Measurements from ENCODE around the gene SOST. TPM values are rescaled to one million over a fixed set of nuclear protein-coding genes. Genes with fewer than 3 reads are reported as not detected.

The SOST gene
- total and polyA plus RNA-seq, 2 donors (not counting 1 experiment from before 2014, with no cell fraction given), result not detected

DNA sequence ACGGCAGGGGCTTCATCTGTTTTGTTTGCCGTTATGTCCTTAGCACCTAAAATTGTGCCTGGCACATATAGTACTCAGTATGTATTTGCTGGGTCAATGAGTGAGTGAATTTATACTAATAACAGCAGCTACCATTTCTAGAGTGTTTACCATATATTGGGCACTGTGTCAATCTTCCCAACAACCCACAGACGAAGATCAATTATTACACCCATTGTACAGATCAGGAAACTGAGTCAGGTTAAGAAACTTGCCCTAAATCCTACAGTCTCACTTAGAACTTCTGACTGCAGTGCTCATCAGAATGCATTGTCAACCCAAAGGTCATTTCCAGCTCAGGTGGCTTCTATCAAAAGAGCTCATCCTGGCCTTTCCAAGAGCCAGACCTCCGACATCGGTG lies 52.4 kb downstream of the SOST start:
- Histone ChIP-seq H3K9ac (ENCODE audit: insufficient read depth, low read length) (no peak overlapping the region), H3K79me2 (ENCODE audit: control insufficient read depth, insufficient read depth, low read length) (no peaks in the 10 kb centered on the region), H3K9me3 (ENCODE audit: control insufficient read depth, insufficient read depth, low read depth, low read length) (no peaks in the 10 kb centered on the region), H3K4me3 (replicated peaks in 1 of 4; ENCODE audit: control extremely low read depth in 1 of 4, insufficient read depth in 1 of 4, low read depth in 3 of 4, low read length in 4 of 4) (no peak overlapping the region), H3K4me2 (ENCODE audit: extremely low read depth, insufficient read depth, low read length) (no peak overlapping the region), H3K27me3 (ENCODE audit: control insufficient read depth, insufficient read depth, low read length) (no peaks in the 10 kb centered on the region), H3K27ac (ENCODE audit: insufficient read depth, low read length) (no peak overlapping the region), H4K20me1 (ENCODE audit: control insufficient read depth, extremely low read depth, insufficient read depth, low read length) (no peaks in the 10 kb centered on the region), H3K4me1 (ENCODE audit: control insufficient read depth, extremely low read depth, insufficient read depth, low read length) (no peaks in the 10 kb centered on the region), H3K36me3 (ENCODE audit: control insufficient read depth, insufficient read depth, low read length) (no peaks in the 10 kb centered on the region), H2AFZ (ENCODE audit: low read length) (no peak overlapping the region)
- DNase-seq (ENCODE audit: low read depth in 2 of 2), result no peak
- no peak for TF ChIP-seq EZH2 (IDR thresholded peaks at IDR 0.05; ENCODE audit: low read length, missing control alignments)
- TF ChIP-seq, protein P1, sequence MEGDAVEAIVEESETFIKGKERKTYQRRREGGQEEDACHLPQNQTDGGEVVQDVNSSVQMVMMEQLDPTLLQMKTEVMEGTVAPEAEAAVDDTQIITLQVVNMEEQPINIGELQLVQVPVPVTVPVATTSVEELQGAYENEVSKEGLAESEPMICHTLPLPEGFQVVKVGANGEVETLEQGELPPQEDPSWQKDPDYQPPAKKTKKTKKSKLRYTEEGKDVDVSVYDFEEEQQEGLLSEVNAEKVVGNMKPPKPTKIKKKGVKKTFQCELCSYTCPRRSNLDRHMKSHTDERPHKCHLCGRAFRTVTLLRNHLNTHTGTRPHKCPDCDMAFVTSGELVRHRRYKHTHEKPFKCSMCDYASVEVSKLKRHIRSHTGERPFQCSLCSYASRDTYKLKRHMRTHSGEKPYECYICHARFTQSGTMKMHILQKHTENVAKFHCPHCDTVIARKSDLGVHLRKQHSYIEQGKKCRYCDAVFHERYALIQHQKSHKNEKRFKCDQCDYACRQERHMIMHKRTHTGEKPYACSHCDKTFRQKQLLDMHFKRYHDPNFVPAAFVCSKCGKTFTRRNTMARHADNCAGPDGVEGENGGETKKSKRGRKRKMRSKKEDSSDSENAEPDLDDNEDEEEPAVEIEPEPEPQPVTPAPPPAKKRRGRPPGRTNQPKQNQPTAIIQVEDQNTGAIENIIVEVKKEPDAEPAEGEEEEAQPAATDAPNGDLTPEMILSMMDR (conservative IDR thresholded peaks at IDR 0.05 in 1 of 2, IDR thresholded peaks at IDR 0.05 in 1 of 2; ENCODE audit: low read depth in 1 of 2, low read length in 2 of 2), result no peak

Other genes starting within 250 kb of the SOST start
- 0.33 and 0.51 TPM in 2 replicates for gene ETV4, start 212.5 kb downstream of the SOST start, total RNA-seq
- 1.8 and 4.1 TPM in 2 replicates for gene ETV4, start 212.5 kb downstream of the SOST start, polyA plus RNA-seq
- gene MEOX1, start 96.9 kb downstream of the SOST start, total RNA-seq, result not detected in 2 replicates
- not detected in 2 replicates for gene MEOX1, start 96.9 kb downstream of the SOST start, polyA plus RNA-seq
- 43.4 and 51.2 TPM in 2 replicates for gene DUSP3, start 20.2 kb upstream of the SOST start, total RNA-seq
- 54.0 and 55.9 TPM in 2 replicates for gene DUSP3, start 20.2 kb upstream of the SOST start, polyA plus RNA-seq
- gene CFAP97D1, start 21.6 kb upstream of the SOST start, total RNA-seq, result under 0.01 TPM in 1 of 2 replicates, not detected in the other
- gene CFAP97D1, start 21.6 kb upstream of the SOST start, polyA plus RNA-seq, result 0.02 and 0.03 TPM in 2 replicates
- 4.4 and 6.9 TPM in 2 replicates for gene MPP3, start 74.4 kb upstream of the SOST start, total RNA-seq
- gene MPP3, start 74.4 kb upstream of the SOST start, polyA plus RNA-seq, result 4.6 and 5.7 TPM in 2 replicates
- gene CD300LG, start 88.4 kb upstream of the SOST start, total RNA-seq, result not detected in 2 replicates
- not detected in 2 replicates for gene CD300LG, start 88.4 kb upstream of the SOST start, polyA plus RNA-seq
- 1.3 and 2.1 TPM in 2 replicates for gene MPP2, start 148.7 kb upstream of the SOST start, total RNA-seq
- 1.2 and 1.9 TPM in 2 replicates for gene MPP2, start 148.7 kb upstream of the SOST start, polyA plus RNA-seq
- gene PPY, start 183.7 kb upstream of the SOST start, total RNA-seq, result not detected in 2 replicates
- not detected in 2 replicates for gene PPY, start 183.7 kb upstream of the SOST start, polyA plus RNA-seq
- gene PYY, start 195.1 kb upstream of the SOST start, total RNA-seq, result 0.33 TPM in 1 of 2 replicates, not detected in the other
- not detected in 2 replicates for gene PYY, start 195.1 kb upstream of the SOST start, polyA plus RNA-seq
- gene NAGS, start 245.8 kb upstream of the SOST start, total RNA-seq, result 3.3 and 7.4 TPM in 2 replicates
- 0.58 and 0.95 TPM in 2 replicates for gene NAGS, start 245.8 kb upstream of the SOST start, polyA plus RNA-seq

Measured in fibroblast of lung (primary cell).